ENCODE results near the gene MEIOB. TPM values are rescaled to one million over a fixed set of nuclear protein-coding genes. Genes with fewer than 3 reads are reported as not detected.

Gene MEIOB
- total and polyA plus RNA-seq, 4 donors = 0.21 to 0.28 TPM; not detected in 2

DNA sequence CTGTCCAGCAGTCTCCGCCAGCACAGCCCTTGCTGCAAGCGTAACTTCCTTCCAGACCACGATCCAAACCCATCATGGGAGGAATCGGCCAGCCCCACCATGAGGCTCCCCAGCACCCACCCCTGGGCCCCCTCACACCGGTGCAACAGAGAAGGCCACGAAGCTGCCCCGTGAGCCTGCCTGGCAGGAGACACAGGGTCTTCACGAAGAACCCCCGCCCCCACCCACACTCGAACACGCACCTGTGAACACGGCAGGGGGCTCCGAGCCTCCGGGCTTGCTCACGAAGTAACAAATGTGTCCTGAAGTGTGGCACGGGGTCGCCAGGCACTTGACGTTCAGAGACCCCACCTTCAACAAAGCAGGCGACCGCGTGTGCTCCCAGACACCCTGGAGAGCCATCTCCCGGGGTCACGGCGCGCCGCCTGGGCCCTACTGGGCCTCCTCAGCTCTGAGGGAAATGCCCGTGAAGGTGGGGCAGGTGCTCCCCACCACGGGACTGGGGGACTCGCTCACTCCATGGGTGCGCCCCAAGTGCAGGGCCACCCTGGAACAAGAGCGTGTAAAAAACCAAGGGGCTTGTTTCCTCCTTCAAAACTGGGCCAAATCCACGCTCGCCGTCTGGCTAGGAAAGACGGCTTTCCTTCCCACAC lies 53.0 kb downstream of the MEIOB start:
- DNase-seq = no peak
- Histone ChIP-seq H3K4me3 (no peak overlapping the region), H3K27ac (ENCODE audit: low read depth in 1 of 2, low read length in 1 of 2) (no peak overlapping the region), H3K36me3 (ENCODE audit: control insufficient read depth in 4 of 4, insufficient read depth in 4 of 4, low read length in 4 of 4) (peaks cover 0 to 58% (median 10%) of the 10 kb centered on the region in 4 donors), H3K9me3 (ENCODE audit: control insufficient read depth in 4 of 4, insufficient read depth in 3 of 4, low read length in 3 of 4) (no peaks in the 10 kb centered on the region), H3K9ac (ENCODE audit: insufficient read depth in 1 of 2, low read length in 2 of 2) (no peak overlapping the region), H3K27me3 (ENCODE audit: control insufficient read depth in 3 of 3, insufficient read depth in 3 of 3, low read length in 2 of 3) (no peaks in the 10 kb centered on the region), H3K4me1 (ENCODE audit: control insufficient read depth in 5 of 5, insufficient read depth in 5 of 5, low read length in 5 of 5) (no peaks in the 10 kb centered on the region)
- 96% methylated on average over 35 of the region's 35 CpGs for WGBS, 2 donors
- ATAC-seq (ENCODE audit: insufficient read depth, low FRiP score) = no peak
- TF ChIP-seq, protein P1, sequence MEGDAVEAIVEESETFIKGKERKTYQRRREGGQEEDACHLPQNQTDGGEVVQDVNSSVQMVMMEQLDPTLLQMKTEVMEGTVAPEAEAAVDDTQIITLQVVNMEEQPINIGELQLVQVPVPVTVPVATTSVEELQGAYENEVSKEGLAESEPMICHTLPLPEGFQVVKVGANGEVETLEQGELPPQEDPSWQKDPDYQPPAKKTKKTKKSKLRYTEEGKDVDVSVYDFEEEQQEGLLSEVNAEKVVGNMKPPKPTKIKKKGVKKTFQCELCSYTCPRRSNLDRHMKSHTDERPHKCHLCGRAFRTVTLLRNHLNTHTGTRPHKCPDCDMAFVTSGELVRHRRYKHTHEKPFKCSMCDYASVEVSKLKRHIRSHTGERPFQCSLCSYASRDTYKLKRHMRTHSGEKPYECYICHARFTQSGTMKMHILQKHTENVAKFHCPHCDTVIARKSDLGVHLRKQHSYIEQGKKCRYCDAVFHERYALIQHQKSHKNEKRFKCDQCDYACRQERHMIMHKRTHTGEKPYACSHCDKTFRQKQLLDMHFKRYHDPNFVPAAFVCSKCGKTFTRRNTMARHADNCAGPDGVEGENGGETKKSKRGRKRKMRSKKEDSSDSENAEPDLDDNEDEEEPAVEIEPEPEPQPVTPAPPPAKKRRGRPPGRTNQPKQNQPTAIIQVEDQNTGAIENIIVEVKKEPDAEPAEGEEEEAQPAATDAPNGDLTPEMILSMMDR (IDR thresholded peaks at IDR 0.05; ENCODE audit: control extremely low read depth, extremely low read depth) = no peak

DNA sequence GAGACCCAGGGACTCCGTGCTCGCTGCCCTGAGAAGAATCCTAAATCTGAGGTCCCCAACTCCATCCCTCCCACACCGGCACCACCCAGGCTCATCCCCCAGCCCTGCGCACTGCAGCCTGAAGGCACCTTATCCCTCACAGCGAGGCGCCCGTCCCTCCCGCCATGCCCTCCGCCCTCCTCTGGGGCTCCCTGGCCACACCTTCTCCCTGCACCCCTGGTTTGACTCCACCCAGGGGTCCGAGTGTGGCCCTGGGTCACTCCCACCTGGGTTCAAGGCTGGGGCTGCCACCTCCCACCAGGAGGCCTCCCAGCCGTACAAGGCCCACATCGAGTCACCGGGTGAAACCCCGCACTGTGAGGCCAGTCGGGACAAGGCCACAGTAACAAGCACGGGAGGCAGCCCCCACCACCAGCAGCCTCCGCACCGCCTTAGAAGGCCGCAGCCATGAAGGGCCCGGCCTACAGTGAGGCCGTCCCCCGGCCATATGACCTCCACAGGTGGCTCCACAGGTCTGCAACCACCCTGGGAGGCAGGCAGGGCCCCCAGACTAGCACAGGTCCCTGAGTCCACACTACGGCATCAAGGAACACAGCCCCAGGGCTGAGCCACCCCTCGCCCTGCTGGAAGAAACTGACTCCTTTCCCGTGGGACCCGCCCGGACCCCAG lies 53.6 kb downstream of the MEIOB start:
- Histone ChIP-seq H3K4me3 (no peak overlapping the region), H3K9me3 (ENCODE audit: control insufficient read depth in 4 of 4, insufficient read depth in 3 of 4, low read length in 3 of 4) (no peaks in the 10 kb centered on the region), H3K4me1 (ENCODE audit: control insufficient read depth in 5 of 5, insufficient read depth in 5 of 5, low read length in 5 of 5) (peaks cover 0 to 2% (median 0%) of the 10 kb centered on the region in 5 donors), H3K36me3 (ENCODE audit: control insufficient read depth in 4 of 4, insufficient read depth in 4 of 4, low read length in 4 of 4) (peaks cover 0 to 60% (median 10%) of the 10 kb centered on the region in 4 donors), H3K27me3 (ENCODE audit: control insufficient read depth in 3 of 3, insufficient read depth in 3 of 3, low read length in 2 of 3) (no peaks in the 10 kb centered on the region), H3K27ac (ENCODE audit: low read depth in 1 of 2, low read length in 1 of 2) (no peak overlapping the region), H3K9ac (ENCODE audit: insufficient read depth in 1 of 2, low read length in 2 of 2) (no peak overlapping the region)
- TF ChIP-seq, protein P1 (IDR thresholded peaks at IDR 0.05; ENCODE audit: control extremely low read depth, extremely low read depth) = no peak
- DNase-seq (no peak), ATAC-seq (ENCODE audit: insufficient read depth, low FRiP score) (no peak)
- WGBS, 2 donors = 96 to 99% methylated on average over 24 to 27 of the region's 27 CpGs

DNA sequence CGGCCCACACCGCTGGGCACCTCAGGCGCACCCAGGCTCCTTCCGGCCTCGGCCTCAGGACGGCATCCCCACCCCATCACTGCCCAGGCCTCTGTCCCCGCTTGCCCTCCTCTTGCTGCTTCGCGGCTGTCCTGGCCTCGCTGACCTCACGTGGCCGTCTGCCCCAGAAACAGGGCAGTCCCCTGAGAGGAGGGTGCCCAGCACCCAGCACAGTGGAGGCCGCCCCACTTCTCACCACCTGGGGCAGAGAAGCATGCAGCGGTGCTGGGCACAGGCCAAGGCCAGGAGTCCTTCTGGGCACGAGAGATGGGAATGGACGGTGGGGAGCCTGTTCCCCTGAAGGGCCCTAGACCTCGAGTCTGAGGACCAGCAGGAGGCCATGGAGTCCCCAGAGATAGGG lies 54.2 kb downstream of the MEIOB start:
- H3K9me3 ChIP-seq (ENCODE audit: control insufficient read depth in 4 of 4, insufficient read depth in 3 of 4, low read length in 3 of 4) = no peaks in the 10 kb centered on the region
- no peak for ATAC-seq (ENCODE audit: insufficient read depth, low FRiP score)
- TF ChIP-seq, protein P1 (IDR thresholded peaks at IDR 0.05; ENCODE audit: control extremely low read depth, extremely low read depth) = no peak
- no peak overlapping the region for H3K9ac ChIP-seq (ENCODE audit: insufficient read depth in 1 of 2, low read length in 2 of 2)
- H3K27me3 ChIP-seq (ENCODE audit: control insufficient read depth in 3 of 3, insufficient read depth in 3 of 3, low read length in 2 of 3) = no peaks in the 10 kb centered on the region
- no peak for DNase-seq
- 95 to 97% methylated on average over 17 of the region's 17 CpGs for WGBS, 2 donors
- peaks cover 0 to 58% (median 10%) of the 10 kb centered on the region in 4 donors for H3K36me3 ChIP-seq (ENCODE audit: control insufficient read depth in 4 of 4, insufficient read depth in 4 of 4, low read length in 4 of 4)
- H3K4me1 ChIP-seq (ENCODE audit: control insufficient read depth in 5 of 5, insufficient read depth in 5 of 5, low read length in 5 of 5) = peaks cover 0 to 8% (median 0%) of the 10 kb centered on the region in 5 donors
- no peak overlapping the region for H3K4me3 ChIP-seq
- no peak overlapping the region for H3K27ac ChIP-seq (ENCODE audit: low read depth in 1 of 2, low read length in 1 of 2)

All from lung (tissue), 12 donors.